WTC11 (cell line): Measurements from ENCODE around the gene CADM2. TPM values are rescaled to one million over a fixed set of nuclear protein-coding genes. Genes with fewer than 3 reads are reported as not detected.

Experiments
- ATAC-seq: fragments of 200-7000 bp; cut with Tn5 transposase; 2 replicates; pipeline ENCODE4 v1.10.0; 2021; ENCODE audit warnings: mild to moderate bottlenecking, moderate library complexity
- CTCF ChIA-PET: fragments of 300-600 bp; sonication (Branson Sonifier 250); formaldehyde crosslinking; loops from one replicate; lab custom pipeline; 2021; ENCODE audit warnings: antibody characterized with exemption; lab: Charles Lee
- POLR2A ChIA-PET: fragments of 350-600 bp; sonication (Branson Sonifier 250); formaldehyde crosslinking; loops from one replicate; lab custom pipeline; 2021; ENCODE audit warnings: antibody characterized with exemption; lab: Charles Lee
- DNase-seq: peaks from one replicate; pipeline ENCODE4 v3.0.0; 2021; ENCODE audit warnings: low spot score
- H3K27ac Mint-ChIP-seq: 2 replicates; pipeline ENCODE4 v1.8.0; 2021; ENCODE audit warnings: mixed read lengths
- H3K27me3 Mint-ChIP-seq: 2 replicates; pipeline ENCODE4 v1.8.0; 2021; ENCODE audit warnings: low read depth, mild to moderate bottlenecking, moderate library complexity, mixed read lengths
- H3K36me3 Mint-ChIP-seq: 2 replicates; pipeline ENCODE4 v1.8.0; 2021; ENCODE audit warnings: mixed read lengths
- H3K4me1 Mint-ChIP-seq: 2 replicates; pipeline ENCODE4 v1.8.0; 2022; ENCODE audit warnings: mixed read lengths
- H3K4me3 Mint-ChIP-seq: 2 replicates; pipeline ENCODE4 v1.8.0; 2021; ENCODE audit warnings: mild to moderate bottlenecking, moderate library complexity, mixed read lengths
- H3K9me3 Mint-ChIP-seq: 2 replicates; pipeline ENCODE4 v1.8.0; 2021; ENCODE audit warnings: mixed read lengths
- ATF1 ChIP-seq: sonication (generic); formaldehyde crosslinking; IDR thresholded peaks from 2 replicates; pipeline ENCODE4 v1.8.1; 2023; ENCODE audit warnings: mild to moderate bottlenecking, moderate library complexity, missing genetic modification reagents
- CDX4 ChIP-seq: fragments of 250-450 bp; sonication (Bioruptor Pico); IDR thresholded peaks from 2 replicates; pipeline ENCODE4 v1.9.0; 2021; ENCODE audit warnings: moderate library complexity, mild to moderate bottlenecking, inconsistent platforms, borderline replicate concordance
- CREM ChIP-seq: sonication (generic); formaldehyde crosslinking; IDR thresholded peaks from 2 replicates; pipeline ENCODE4 v1.8.1; 2022; ENCODE audit warnings: mild to moderate bottlenecking, missing genetic modification reagents, moderate library complexity
- EMX1 ChIP-seq: fragments of 250-450 bp; sonication (Bioruptor Pico); IDR thresholded peaks from 2 replicates; pipeline ENCODE4 v1.8.0; 2021; ENCODE audit warnings: mild to moderate bottlenecking
- ESRRA ChIP-seq: sonication (generic); formaldehyde crosslinking; IDR thresholded peaks from 2 replicates; pipeline ENCODE4 v1.8.1; 2022; ENCODE audit warnings: mild to moderate bottlenecking, missing genetic modification reagents, borderline replicate concordance
- FOXJ3 ChIP-seq: sonication (generic); formaldehyde crosslinking; IDR thresholded peaks from 2 replicates; pipeline ENCODE4 v1.9.0; 2021; ENCODE audit warnings: missing genetic modification reagents, mild to moderate bottlenecking, borderline replicate concordance
- JAZF1 ChIP-seq: fragments of 250-450 bp; sonication (Bioruptor Pico); IDR thresholded peaks from 2 replicates; pipeline ENCODE4 v1.9.0; 2021; ENCODE audit warnings: moderate library complexity, mild to moderate bottlenecking, inconsistent platforms
- NFE2L1 ChIP-seq: sonication (generic); formaldehyde crosslinking; IDR thresholded peaks from 2 replicates; pipeline ENCODE4 v1.8.1; 2023; ENCODE audit warnings: missing genetic modification reagents
- NR2C2 ChIP-seq: sonication (generic); formaldehyde crosslinking; IDR thresholded peaks from 2 replicates; pipeline ENCODE4 v1.8.0; 2022; ENCODE audit warnings: mild to moderate bottlenecking, missing genetic modification reagents
- OVOL2 ChIP-seq: fragments of 250-450 bp; sonication (Bioruptor Pico); IDR thresholded peaks from 2 replicates; pipeline ENCODE4 v1.9.0; 2021; ENCODE audit warnings: mild to moderate bottlenecking, borderline replicate concordance
- RORB ChIP-seq: fragments of 250-450 bp; sonication (Bioruptor Pico); IDR thresholded peaks from 2 replicates; pipeline ENCODE4 v1.9.0; 2021; ENCODE audit warnings: mild to moderate bottlenecking
- SMAD4 ChIP-seq: sonication (generic); formaldehyde crosslinking; IDR thresholded peaks from 2 replicates; pipeline ENCODE4 v1.8.0; 2022; ENCODE audit warnings: mild to moderate bottlenecking, missing genetic modification reagents
- SP1 ChIP-seq: sonication (generic); formaldehyde crosslinking; conservative IDR thresholded peaks from 2 replicates; pipeline ENCODE4 v1.8.1; 2022; ENCODE audit warnings: missing genetic modification reagents
- ZBTB21 ChIP-seq: sonication (generic); formaldehyde crosslinking; IDR thresholded peaks from 2 replicates; pipeline ENCODE4 v1.8.1; 2023; ENCODE audit warnings: mild to moderate bottlenecking, missing genetic modification reagents, borderline replicate concordance
- ZNF138 ChIP-seq: sonication (generic); formaldehyde crosslinking; conservative IDR thresholded peaks from 2 replicates; pipeline ENCODE4 v1.8.1; 2022; ENCODE audit warnings: mild to moderate bottlenecking, moderate library complexity, missing genetic modification reagents
- ZNF219 ChIP-seq: sonication (generic); formaldehyde crosslinking; IDR thresholded peaks from 2 replicates; pipeline ENCODE4 v1.8.0; 2023; ENCODE audit warnings: missing genetic modification reagents, mild to moderate bottlenecking, borderline replicate concordance
- ZNF232 ChIP-seq: sonication (generic); formaldehyde crosslinking; IDR thresholded peaks from 2 replicates; pipeline ENCODE4 v1.8.0; 2022; ENCODE audit warnings: mild to moderate bottlenecking, missing genetic modification reagents
- total RNA-seq: library from RNA; stranded (reverse); gene quantifications from 3 replicates; pipeline ENCODE4 v1.2.3, GENCODE V29; 2021
- TF ChIP-seq, protein P1 (sequence below): sonication (generic); formaldehyde crosslinking; conservative IDR thresholded peaks from 2 replicates; pipeline ENCODE4 v1.8.1; 2022; ENCODE audit warnings: mild to moderate bottlenecking, missing genetic modification reagents
- TF ChIP-seq, protein P2 (sequence below): sonication (generic); formaldehyde crosslinking; IDR thresholded peaks from 2 replicates; pipeline ENCODE4 v1.8.1; 2023; ENCODE audit warnings: mild to moderate bottlenecking, missing genetic modification reagents, borderline replicate concordance
- TF ChIP-seq, protein P3 (sequence below): sonication (generic); formaldehyde crosslinking; IDR thresholded peaks from 2 replicates; pipeline ENCODE4 v1.8.1; 2022; ENCODE audit warnings: mild to moderate bottlenecking, moderate library complexity, missing genetic modification reagents
- TF ChIP-seq, protein P4 (sequence below): fragments of 250-450 bp; sonication (Bioruptor Pico); IDR thresholded peaks from 2 replicates; pipeline ENCODE4 v2.1.2; 2022; ENCODE audit warnings: mild to moderate bottlenecking, moderate library complexity
- TF ChIP-seq, protein P5 (sequence below): sonication (generic); formaldehyde crosslinking; IDR thresholded peaks from 2 replicates; pipeline ENCODE4 v1.8.1; 2022; ENCODE audit warnings: low read depth, mild to moderate bottlenecking, moderate library complexity, missing genetic modification reagents, borderline replicate concordance

The CADM2 gene
- total RNA-seq, 1 experiment from 2014 or later: 18.8 TPM

- Mint-ChIP-seq H3K4me1 (peaks cover 40% of the 10 kb centered on the region), H3K4me3 (no peak overlapping the region), H3K27me3 (no peaks in the 10 kb centered on the region), H3K36me3 (no peaks in the 10 kb centered on the region), H3K9me3 (no peaks in the 10 kb centered on the region), H3K27ac (no peak overlapping the region)
- ATAC-seq: no peak
- POLR2A ChIA-PET: no interaction called here
- DNase-seq: no peak
- CTCF ChIA-PET: interaction anchor here (0.7 kb wide), 1 partner anchor 40 kb away, joined by 3 read pairs; no protein-coding TSS in a partner anchor
- TF ChIP-seq ATF1 (CRISPR knock-in tag) (no peak), RORB (CRISPR knock-in tag) (no peak), ZBTB21 (CRISPR knock-in tag) (no peak), CDX4 (CRISPR knock-in tag) (no peak), ESRRA (CRISPR knock-in tag) (no peak), ZNF138 (no peak), JAZF1 (CRISPR knock-in tag) (no peak), CREM (CRISPR knock-in tag) (no peak), NR2C2 (CRISPR knock-in tag) (no peak), ZNF232 (CRISPR knock-in tag) (no peak)
- TF ChIP-seq, protein P1, sequence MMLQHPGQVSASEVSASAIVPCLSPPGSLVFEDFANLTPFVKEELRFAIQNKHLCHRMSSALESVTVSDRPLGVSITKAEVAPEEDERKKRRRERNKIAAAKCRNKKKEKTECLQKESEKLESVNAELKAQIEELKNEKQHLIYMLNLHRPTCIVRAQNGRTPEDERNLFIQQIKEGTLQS (CRISPR knock-in tag): no peak
Observed at GRCh38 chr3:84980456-84980855, 21.7 kb downstream of the CADM2 start.

DNA sequence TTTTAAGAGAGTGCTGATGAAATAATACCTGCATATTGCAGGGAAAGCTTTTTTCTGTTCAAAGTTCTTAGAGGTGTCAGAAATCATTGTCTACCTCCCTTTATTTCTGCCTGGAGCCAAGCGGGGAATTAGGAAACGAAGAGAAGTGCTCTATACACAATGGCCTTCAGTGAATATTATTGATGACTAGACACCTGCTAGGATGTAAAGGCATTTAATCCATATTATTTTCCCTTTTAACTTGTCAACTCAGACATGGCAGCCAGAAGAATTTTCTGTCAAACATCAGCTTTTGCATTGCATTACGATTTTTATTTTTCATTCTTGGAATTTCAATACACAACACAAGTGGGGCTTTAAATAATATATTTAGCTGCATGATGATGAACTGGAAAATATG is 24.7 kb downstream of the CADM2 start:
- ATAC-seq: no peak
- no peak overlapping the region for H3K27ac Mint-ChIP-seq

More for the DNA sequence above, 24.7 kb downstream of the CADM2 start:
- no peak overlapping the region for H3K4me3 Mint-ChIP-seq
- POLR2A ChIA-PET: interaction anchor here (0.6 to 1.1 kb wide), 3 partner anchors 24 to 579 kb away, joined by 5 to 6 read pairs (median 6); partner anchors contain the start of gene CADM2
- no peak for DNase-seq
- TF ChIP-seq EMX1 (CRISPR knock-in tag) (no peak), FOXJ3 (CRISPR knock-in tag) (no peak), OVOL2 (CRISPR knock-in tag) (no peak), SMAD4 (CRISPR knock-in tag) (no peak), SP1 (no peak), ZNF219 (no peak), NFE2L1 (CRISPR knock-in tag) (no peak), ZNF232 (CRISPR knock-in tag) (no peak), ESRRA (CRISPR knock-in tag) (no peak)
- TF ChIP-seq, protein P2, sequence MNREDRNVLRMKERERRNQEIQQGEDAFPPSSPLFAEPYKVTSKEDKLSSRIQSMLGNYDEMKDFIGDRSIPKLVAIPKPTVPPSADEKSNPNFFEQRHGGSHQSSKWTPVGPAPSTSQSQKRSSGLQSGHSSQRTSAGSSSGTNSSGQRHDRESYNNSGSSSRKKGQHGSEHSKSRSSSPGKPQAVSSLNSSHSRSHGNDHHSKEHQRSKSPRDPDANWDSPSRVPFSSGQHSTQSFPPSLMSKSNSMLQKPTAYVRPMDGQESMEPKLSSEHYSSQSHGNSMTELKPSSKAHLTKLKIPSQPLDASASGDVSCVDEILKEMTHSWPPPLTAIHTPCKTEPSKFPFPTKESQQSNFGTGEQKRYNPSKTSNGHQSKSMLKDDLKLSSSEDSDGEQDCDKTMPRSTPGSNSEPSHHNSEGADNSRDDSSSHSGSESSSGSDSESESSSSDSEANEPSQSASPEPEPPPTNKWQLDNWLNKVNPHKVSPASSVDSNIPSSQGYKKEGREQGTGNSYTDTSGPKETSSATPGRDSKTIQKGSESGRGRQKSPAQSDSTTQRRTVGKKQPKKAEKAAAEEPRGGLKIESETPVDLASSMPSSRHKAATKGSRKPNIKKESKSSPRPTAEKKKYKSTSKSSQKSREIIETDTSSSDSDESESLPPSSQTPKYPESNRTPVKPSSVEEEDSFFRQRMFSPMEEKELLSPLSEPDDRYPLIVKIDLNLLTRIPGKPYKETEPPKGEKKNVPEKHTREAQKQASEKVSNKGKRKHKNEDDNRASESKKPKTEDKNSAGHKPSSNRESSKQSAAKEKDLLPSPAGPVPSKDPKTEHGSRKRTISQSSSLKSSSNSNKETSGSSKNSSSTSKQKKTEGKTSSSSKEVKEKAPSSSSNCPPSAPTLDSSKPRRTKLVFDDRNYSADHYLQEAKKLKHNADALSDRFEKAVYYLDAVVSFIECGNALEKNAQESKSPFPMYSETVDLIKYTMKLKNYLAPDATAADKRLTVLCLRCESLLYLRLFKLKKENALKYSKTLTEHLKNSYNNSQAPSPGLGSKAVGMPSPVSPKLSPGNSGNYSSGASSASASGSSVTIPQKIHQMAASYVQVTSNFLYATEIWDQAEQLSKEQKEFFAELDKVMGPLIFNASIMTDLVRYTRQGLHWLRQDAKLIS (CRISPR knock-in tag): no peak
- TF ChIP-seq, protein P3, sequence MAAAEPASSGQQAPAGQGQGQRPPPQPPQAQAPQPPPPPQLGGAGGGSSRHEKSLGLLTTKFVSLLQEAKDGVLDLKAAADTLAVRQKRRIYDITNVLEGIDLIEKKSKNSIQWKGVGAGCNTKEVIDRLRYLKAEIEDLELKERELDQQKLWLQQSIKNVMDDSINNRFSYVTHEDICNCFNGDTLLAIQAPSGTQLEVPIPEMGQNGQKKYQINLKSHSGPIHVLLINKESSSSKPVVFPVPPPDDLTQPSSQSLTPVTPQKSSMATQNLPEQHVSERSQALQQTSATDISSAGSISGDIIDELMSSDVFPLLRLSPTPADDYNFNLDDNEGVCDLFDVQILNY (CRISPR knock-in tag): no peak
- TF ChIP-seq, protein P4, sequence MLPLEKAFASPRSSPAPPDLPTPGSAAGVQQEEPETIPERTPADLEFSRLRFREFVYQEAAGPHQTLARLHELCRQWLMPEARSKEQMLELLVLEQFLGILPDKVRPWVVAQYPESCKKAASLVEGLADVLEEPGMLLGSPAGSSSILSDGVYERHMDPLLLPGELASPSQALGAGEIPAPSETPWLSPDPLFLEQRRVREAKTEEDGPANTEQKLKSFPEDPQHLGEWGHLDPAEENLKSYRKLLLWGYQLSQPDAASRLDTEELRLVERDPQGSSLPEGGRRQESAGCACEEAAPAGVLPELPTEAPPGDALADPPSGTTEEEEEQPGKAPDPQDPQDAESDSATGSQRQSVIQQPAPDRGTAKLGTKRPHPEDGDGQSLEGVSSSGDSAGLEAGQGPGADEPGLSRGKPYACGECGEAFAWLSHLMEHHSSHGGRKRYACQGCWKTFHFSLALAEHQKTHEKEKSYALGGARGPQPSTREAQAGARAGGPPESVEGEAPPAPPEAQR (CRISPR knock-in tag): no peak
- TF ChIP-seq, protein P5, sequence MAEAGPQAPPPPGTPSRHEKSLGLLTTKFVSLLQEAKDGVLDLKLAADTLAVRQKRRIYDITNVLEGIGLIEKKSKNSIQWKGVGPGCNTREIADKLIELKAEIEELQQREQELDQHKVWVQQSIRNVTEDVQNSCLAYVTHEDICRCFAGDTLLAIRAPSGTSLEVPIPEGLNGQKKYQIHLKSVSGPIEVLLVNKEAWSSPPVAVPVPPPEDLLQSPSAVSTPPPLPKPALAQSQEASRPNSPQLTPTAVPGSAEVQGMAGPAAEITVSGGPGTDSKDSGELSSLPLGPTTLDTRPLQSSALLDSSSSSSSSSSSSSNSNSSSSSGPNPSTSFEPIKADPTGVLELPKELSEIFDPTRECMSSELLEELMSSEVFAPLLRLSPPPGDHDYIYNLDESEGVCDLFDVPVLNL (CRISPR knock-in tag): no peak
- TF ChIP-seq, all 79 proteins: peak for 0
- peaks cover 47% of the 10 kb centered on the region for H3K4me1 Mint-ChIP-seq
- H3K9me3 Mint-ChIP-seq: no peaks in the 10 kb centered on the region
- CTCF ChIA-PET: interaction anchor here (0.6 kb wide), 1 partner anchor 238 kb away, joined by 4 read pairs; no protein-coding TSS in a partner anchor
- no peaks in the 10 kb centered on the region for H3K27me3 Mint-ChIP-seq
- H3K36me3 Mint-ChIP-seq: no peaks in the 10 kb centered on the region
